GM21576 (cell line): ENCODE measurements around the gene ESYT2.

ENCODE experiments used
- ATAC-seq: cut with Tn5 transposase; IDR thresholded peaks from one replicate; pipeline ENCODE4 v1.9.1; 2021; ENCODE audit warnings: mild to moderate bottlenecking, moderate library complexity; ENCODE audit not compliant: unreplicated experiment

Gene ESYT2

DNA sequence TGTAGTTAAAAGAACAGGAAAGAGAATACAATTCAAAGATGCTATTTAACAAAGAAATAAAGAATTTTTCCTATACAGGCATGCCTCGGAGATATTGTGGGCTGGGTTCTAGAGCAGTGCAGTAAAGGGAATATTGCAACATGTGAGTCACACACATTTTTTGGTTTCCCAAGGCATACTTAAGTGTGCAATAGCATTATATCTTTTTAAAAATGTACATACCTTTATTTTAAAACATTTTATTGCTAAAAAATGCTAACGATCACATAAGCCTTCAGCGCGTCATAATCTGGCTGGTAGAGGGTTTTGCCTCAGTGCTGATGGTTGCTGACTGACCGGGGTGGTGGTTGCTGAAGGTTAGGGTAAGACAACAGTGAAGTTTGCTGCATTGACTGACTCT lies 54.4 kb downstream of the ESYT2 start:
- ATAC-seq: no peak

DNA sequence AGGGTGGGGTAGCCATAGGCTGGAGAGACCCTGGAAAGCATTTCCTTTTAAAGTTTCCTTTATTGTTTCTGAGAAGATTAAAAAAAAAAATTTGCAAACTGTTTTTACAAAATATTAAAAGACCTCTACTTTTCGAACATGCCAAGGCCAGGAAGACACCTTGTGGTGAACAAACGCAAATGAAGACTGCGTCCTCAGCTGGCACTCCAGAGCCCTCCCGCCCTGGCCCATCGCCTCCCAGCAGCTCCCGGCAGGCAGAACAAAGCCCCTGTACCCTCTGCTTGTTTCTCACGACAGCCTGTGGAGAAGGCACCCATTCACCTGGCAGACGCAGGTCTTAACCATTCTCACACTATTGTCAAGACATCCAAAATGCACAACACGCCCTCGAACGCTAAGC lies 56.4 kb downstream of the ESYT2 start:
- no peak for ATAC-seq

DNA sequence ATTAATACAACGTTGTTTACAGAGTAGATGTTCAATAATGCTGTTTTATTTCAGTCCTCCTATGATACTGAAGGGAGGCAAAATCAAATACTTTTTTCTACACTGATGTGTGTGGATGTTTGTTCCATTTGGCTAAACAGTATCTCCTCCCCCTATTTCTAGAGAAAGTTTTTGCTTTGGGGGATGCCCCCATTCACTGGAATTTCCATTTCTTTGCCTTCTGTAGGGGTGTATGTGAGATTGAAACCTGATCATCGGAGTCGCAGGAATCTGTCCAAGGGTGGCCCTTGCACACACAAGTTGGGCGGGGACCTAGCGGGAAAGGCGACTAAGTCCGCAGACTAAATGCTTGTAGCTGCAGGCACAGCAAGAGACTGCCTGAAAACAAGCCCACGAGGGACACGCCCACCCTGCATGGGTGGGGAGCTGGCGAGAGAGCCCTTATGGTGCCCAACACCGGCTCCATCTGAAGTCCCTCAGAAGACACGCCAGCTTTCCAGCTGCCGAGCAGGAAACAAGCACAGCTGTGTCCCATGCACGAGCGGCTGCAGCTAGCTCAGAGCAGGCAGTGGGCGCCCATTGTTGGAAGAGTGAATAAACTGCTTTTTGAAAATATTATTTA lies 58.0 kb downstream of the ESYT2 start:
- ATAC-seq: no peak

DNA sequence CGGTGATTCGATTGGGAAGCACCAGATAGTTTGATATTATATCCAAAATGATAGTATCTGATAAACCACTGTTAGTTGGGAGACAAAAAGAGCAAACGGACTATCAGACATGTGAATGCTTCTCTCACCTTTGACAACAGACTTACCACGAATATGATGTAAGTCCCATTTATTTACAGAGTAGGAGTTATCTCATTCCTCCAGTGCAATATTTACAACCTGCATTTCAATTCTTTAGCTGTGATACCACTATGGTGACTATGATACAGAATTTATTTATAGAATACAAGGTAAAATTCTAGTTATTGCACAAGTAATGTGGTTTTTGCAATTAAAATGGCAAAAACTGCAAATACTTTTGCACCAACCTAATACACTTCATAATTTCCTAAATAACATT lies 61.6 kb downstream of the ESYT2 start:
- ATAC-seq: no peak

DNA sequence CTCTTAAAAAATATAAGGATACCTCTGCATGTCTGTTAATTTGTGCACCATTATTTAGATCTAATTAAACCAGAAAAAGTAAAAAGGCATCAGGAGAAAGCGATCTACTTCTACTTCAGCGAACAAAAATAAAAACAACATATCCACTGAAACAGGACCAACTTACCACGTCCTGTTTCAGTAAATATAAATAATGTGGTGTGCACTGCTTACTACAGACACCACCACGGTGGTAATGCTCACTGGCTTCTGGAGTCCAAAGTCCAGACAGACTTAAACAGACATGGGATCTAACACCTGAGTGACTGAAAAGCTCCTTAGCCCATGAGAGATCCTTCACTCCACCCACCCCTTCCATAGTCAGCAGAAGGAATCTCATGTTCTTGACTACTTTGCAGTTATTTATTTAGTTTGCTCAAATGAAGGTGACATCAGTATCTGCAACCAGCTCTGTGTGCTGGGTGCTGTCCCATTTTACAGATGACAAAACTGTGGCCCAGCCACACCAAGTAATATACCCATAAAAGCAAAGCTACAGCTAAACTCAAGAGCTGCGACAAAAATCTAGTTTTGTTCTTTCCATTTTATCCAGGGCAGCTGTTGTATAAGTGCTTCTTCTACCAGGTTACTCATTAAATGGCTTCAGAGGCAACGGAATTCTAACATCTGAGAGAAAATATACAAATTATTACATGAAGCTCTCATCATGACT lies 62.6 kb downstream of the ESYT2 start:
- ATAC-seq: no peak

DNA sequence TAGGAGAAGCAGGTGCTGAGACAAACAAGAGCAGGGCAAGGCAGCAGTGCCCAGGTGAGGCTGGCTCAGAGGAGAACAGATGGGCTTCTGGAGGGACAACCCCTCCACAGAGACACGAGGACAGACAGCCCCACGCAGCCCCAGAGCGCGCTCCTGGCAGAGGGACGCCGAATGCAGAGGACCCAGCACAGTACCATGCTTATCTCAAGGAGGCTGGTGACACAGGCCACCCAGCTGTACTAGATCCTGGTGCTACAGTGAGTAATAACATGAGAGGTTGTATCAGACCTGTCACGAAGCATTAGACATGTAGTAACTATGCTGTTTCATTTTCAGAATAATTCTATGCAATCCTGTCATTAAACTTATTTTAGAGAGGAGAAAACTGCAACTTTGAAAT lies 64.3 kb downstream of the ESYT2 start:
- no peak for ATAC-seq

DNA sequence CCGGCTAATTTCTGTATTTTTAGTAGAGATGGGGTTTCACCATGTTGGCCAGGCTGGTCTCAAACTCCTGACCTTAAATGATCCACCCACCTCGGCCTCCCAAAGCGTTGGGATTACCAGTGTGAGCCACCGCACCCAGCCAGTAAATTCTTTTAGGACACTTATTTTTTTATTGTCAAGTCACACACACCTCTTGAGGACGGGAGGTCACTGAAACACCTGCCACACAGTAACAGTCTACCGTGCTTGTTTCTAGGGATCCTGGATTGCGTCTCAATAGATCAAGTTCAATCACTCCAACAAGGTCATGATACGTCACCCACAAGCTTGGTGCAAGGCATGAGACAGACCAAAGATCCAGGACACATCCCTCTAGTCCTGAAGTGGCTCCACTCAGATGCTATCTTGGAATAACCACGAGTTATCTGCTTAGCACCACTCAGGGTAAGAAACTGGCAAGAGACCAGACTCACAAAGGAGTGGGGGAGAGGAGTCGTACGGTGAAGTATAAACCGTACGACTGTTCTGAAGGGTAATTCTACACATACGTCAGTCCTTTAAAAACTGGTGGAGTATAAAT lies 65.8 kb downstream of the ESYT2 start:
- ATAC-seq: no peak

DNA sequence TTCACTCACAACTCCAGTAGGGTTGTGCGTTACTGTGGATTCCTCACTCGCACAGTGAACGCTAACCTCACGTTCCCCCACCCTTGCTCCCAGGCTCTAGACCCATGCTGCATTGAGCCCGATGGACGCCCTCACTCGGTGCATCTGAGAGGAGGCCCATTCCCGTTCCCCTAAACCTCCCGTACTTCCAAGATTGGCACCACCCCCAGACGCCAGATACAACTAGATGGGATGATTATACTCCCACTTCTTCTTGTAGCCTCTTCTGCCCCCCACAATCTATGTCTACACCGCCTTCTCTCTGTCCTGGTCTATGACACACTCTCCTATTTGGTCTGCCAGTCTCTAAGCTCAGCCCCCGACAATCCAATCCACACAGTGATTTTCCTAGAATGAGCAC lies 67.4 kb downstream of the ESYT2 start:
- no peak for ATAC-seq

DNA sequence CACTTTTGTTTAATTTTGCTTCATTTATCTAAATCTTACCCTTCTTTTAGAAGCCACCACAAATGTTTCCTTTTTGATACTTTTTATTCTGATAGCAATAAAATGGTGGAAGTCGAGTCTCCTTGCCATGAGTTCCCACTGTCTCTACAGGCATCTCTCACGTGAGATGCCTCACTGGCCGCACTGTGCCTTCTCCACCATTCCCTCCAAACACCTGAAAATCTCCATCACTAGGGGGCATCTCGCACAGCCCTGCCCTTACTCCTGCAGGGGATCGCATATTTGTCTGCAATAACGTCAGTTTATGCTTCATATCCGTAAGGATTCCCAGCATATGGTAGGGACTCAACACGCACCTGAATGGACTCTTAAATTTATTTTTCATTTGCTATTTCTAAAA lies 68.4 kb downstream of the ESYT2 start:
- ATAC-seq: no peak

DNA sequence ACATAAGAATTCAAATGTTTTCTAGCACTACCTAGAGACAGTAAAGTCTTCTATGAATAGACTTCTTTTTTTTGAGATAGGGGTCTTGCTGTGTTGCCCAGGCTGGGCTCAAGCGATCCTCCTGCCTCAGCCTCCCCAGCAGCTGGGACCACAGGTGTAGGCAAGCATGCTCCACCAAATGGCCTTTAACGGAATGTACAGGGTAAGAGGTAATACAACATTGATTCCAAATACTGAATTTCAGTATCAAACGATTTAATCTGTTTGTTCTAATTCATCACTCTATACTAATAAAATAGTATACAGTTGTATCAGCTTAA lies 68.9 kb downstream of the ESYT2 start:
- no peak for ATAC-seq

DNA sequence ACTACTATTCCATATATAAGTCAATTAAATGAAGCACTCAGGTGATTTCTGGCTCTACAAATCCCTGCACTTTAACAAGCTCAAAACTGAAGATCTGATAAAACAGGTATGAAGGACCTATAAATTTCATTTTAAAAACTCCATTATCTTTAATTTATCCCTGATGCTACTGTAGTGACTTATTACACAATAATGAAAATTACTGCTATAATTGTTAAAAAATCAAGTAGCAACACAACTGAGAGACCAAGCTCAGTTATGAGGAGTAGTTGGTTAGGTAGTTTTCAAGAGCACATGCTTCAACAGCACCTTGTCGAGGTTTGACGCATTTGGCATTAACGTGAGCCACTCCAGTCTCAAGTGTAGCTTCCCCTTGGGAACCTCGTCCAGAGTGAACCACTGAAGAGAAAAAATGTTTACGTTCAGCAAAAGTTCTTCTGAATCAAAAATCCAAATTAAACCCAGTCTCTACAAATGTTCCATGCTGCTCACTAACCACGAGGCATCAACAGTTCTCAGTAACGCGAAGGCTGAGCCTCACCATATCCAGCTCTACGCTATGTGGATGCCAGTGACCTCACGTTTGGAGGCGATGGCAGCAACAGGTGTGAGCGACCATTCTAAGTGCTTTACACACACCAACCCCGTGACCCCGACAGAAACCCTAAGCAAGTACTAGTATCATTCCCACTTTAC lies 69.4 kb downstream of the ESYT2 start:
- no peak for ATAC-seq

DNA sequence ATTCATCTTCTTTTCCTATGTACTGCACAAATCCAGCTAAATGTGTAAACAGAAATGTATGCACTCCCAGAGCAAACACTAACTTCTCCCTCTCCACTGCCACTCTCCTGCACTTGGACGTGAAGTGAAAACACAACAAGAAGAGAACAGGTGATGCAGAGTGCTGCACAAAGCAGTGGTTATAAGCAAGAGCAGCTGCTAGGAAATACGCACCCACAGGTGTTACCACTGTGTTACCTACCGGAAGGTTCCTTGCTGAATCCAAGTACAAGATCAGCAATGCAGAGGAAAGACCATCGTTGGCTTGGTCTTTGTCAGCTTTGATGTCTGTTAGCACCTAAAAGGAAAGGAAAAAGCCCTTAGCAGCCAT lies 70.1 kb downstream of the ESYT2 start:
- ATAC-seq: no peak

DNA sequence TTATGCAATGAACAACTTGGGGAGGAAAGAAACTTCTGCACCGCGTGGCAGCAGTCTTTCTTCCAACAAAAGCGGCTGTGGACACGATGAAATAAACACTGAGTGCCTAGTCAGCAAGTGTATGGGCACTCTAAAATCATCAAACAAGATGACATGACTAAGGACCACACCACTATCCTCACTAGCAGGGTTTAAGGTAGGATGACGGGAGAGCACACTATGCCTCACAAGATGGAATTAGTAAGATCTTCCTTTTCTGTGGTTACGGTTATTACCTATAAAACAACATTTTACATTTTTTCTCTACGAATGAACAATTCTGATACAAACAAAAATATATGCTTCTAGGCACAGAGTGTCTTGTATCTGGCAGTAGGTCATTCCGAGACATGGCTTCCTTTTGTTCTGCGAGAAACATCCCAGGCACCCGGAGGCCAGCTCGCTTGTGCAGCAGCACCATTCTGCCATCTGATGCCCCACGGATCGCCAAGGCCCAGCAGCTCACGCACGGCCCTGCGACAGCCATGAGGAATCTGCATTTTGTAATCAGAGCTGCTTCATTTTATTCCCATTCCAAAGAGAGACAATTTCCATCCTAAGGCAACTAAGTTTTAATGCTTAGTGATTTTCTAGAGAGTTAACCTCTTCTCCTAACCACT lies 70.6 kb downstream of the ESYT2 start:
- no peak for ATAC-seq

DNA sequence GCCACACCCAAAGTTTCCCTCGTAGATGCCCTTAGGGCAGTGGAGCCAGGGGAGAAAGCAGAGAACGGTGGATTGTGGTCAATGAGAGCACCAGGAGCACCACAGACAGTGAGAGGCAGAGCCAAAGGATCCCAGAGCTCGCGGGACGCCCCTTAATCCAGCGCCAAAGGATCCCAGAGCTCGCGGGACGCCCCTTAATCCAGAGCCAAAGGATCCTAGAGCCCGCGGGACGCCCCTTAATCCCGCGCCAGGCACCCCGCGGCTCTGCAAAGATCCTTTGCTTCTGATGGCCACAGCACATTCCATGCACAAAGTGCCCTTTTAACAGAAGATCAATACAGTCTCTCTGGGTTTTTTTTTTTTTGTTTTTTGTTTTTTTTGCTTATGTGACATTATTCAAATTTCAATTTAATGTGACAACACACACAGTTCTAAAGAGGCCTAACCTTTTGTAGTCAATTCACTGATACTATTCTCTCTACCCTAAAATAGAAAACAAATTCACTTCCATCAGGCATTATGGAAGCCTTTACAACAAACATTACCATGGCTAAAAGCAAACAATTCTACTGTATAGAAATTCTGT lies 71.8 kb downstream of the ESYT2 start:
- no peak for ATAC-seq

DNA sequence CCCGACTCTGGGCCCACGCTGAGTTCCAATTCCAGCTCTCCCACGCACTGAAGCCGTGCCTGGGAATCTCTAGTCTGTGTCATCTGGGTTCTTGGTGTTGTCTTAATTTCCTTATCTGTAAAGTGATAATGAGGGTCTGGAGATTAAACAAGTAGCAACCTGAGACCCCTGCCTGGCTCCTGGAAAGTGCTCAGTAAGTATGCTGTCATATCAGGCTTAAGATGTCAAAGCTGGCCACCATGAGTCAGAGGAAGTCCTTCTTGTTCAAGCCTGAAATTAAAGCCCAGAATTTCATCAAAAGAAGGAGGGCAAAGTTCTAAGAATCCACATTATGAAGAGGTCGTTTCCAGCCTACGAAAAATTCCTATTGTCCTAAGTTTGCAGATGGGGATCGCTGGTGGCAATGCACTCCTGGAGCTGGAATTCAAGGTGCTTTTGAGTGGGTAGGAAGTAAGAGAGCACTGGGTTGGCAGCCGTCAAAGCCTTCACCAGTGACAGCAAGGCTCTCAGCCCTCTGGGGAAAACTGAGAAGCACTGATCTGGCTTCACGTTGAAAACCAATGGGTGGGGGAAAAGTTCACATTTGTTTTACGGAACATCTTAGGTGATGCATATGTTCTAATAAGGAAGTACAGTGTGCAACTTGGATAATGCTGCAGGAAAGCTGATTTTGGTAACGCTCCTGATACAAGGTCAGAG lies 74.4 kb downstream of the ESYT2 start:
- no peak for ATAC-seq

DNA sequence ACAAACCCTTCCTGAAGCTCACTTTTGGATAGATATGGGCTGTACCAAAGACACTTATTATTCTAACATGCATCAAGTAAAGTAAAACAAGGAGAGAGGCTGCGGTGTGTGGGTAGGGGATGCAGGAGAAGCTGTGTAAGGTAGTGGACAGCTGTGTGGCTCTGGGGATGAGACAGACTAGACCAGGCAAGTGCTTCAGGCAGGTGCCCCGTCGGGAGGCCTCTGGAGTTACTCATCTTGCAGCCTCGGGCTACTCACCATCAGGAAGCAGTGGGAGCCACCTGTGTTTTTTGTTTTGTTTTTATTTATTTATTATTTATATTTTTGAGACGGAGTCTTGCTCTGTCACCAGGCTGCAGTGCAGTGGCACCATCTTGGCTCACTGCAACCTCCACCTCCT lies 75.4 kb downstream of the ESYT2 start:
- no peak for ATAC-seq

DNA sequence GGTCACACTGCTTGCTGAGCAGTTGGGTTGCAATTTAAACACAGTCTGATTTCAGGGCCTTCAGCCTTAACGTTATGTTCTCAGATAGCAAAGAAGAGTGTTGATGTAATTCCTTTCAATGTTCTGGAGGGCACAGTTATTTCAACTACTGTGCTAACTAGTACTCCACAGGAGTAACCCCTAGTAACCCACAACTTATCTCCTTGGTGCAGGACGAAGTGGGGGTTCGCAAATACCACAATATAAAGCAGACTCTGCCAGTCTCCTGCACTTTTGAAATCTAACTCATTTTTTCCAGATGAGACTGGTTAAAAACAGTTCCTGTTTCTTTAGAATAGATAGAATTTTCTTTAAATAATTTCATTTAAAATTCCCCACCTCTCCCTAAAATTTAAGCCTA lies 77.6 kb downstream of the ESYT2 start:
- no peak for ATAC-seq

DNA sequence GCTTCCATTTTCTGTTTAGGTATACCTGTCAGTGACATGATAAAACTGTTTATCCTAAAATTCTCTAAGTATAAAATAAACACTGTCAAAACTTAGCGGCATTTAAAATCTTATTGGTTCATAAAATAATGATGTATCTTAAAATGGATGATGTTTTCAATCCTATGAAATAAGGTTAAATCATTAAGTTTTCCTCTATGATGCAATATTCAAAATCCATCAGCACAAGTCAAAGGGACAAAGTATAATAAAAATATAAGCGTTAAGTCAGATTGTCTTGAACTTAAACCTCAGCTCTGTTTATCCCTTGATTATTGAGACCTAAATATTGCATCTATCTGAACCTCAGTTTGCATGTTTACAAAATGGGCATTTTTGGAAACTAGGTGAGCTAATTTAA lies 78.1 kb downstream of the ESYT2 start:
- ATAC-seq: no peak

DNA sequence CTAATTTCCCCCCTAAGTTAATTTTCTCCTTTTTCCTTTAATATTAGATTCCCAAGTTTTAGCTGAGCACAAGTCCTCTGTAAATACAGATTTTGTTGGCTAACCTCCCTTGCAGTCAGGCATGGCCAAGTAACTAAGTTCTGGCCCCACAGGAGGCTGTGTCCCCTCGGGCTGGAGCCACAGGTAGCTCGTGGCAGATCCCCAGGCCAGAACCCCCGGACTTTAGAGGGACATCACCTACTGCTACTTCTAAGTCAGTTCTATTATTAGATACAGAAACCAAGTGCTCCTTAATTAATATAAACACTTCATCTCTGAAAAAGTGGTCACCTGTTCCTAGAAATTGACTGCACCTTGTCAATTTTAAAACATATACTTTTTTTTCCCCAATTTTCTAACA lies 78.6 kb downstream of the ESYT2 start:
- no peak for ATAC-seq

DNA sequence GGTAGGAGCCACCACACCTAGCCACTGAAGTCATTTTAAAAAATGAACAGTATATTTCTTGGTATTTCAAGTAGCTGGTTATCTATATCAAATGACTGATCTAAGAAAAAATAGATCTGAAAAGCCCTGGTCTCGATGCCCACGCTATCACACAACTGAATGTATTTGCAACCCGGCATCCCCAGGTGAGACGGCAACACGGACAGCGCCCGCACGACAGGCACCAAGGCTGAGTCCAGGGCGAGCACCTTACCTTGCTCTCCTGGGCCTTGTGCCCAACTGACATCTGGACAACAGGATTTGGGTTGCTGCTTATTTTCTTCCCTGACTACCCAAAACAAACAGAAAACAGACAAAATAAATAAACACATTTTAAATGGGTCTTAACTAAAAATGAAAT lies 79.9 kb downstream of the ESYT2 start:
- ATAC-seq: no peak

DNA sequence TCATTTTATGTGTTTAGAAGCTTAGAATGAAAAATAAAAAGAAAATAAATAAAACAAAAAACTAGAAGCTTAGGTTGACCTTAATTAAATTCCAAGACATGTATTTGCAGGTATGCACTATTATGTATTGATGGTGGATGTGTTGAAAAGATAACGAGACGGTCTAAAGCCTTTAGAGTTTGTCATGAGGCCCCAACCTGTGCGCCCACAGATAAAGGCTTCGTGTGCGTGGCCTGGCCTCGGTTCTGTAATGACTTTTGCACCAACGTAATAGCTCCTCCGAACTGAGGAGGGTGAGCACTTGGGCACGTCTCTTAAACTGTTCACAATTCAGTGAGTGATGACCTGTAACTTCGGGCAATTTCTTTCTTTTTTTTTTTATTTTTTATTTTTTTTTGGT lies 81.0 kb downstream of the ESYT2 start:
- ATAC-seq: no peak
